Measurements from ENCODE around the gene KIF26B. TPM values are rescaled to one million over a fixed set of nuclear protein-coding genes. Genes with fewer than 3 reads are reported as not detected.

The KIF26B gene
- total and polyA plus RNA-seq, 2 experiments from 2014 or later = 0.03 to 0.76 TPM

GRCh38 chr1:245444945-245445344 is 290.2 kb downstream of the KIF26B start:
- no peaks in the 10 kb centered on the region for H3K36me3 ChIP-seq (ENCODE audit: insufficient read depth)
- no peak overlapping the region for H3K4me3 Mint-ChIP-seq
- no peaks in the 10 kb centered on the region for H3K36me3 Mint-ChIP-seq (ENCODE audit: low read depth)
- no peaks in the 10 kb centered on the region for H3K9me2 ChIP-seq (ENCODE audit: insufficient read depth)
- no peaks in the 10 kb centered on the region for H3K9me3 Mint-ChIP-seq
- no peak overlapping the region for H3K27ac Mint-ChIP-seq
- H4K20me1 ChIP-seq (replicated peaks; ENCODE audit: insufficient read depth) = no peaks in the 10 kb centered on the region
- peaks cover 12% of the 10 kb centered on the region for H3K4me1 Mint-ChIP-seq
- TF ChIP-seq ZNF114 (CRISPR knock-in tag; IDR thresholded peaks at IDR 0.05) (no peak), ETS1 (IDR thresholded peaks at IDR 0.05) (no peak), POLR2AphosphoS5 (IDR thresholded peaks at IDR 0.05; ENCODE audit: low read depth) (no peak), NANOG (IDR thresholded peaks at IDR 0.05; ENCODE audit: borderline replicate concordance) (no peak), CTCF (conservative IDR thresholded peaks at IDR 0.05; ENCODE audit: low read depth in 2 of 2) (no peak), STAT1 (IDR thresholded peaks at IDR 0.05; ENCODE audit: unreplicated experiment) (no peak), REST (IDR thresholded peaks at IDR 0.05; ENCODE audit: unreplicated experiment) (no peak), EZH2 (IDR thresholded peaks at IDR 0.05; ENCODE audit: low read depth, unreplicated experiment) (no peak), ZNF331 (CRISPR knock-in tag; IDR thresholded peaks at IDR 0.05; ENCODE audit: low read depth) (no peak), EZH2phosphoT487 (IDR thresholded peaks at IDR 0.05; ENCODE audit: unreplicated experiment) (no peak), ZNF462 (CRISPR knock-in tag; IDR thresholded peaks at IDR 0.05) (no peak), CREB1 (CRISPR knock-in tag; IDR thresholded peaks at IDR 0.05; ENCODE audit: low read depth) (no peak)
- no peaks in the 10 kb centered on the region for H3F3A ChIP-seq (replicated peaks; ENCODE audit: low read depth)
- H3K4me1 ChIP-seq (ENCODE audit: insufficient read depth) = peaks cover 11% of the 10 kb centered on the region
- no peaks in the 10 kb centered on the region for H3K79me2 ChIP-seq (replicated peaks; ENCODE audit: insufficient read depth)
- no peak overlapping the region for H3K4me3 ChIP-seq
- no peak overlapping the region for H3K4me2 ChIP-seq
- no peak for DNase-seq (ENCODE audit: low spot score)
- no peak overlapping the region for H3K27ac ChIP-seq (ENCODE audit: low read depth)
- H3K27me3 Mint-ChIP-seq (ENCODE audit: insufficient read depth, low read depth, poor library complexity) = peaks cover 4% of the 10 kb centered on the region
- no peak overlapping the region for H2AFZ ChIP-seq
- ATAC-seq = no peak
- no peaks in the 10 kb centered on the region for H3K27me3 ChIP-seq (ENCODE audit: insufficient read depth)
